GM18867 (cell line): ENCODE results near the gene MUC2.

Experiments
- ATAC-seq: cut with Tn5 transposase; IDR thresholded peaks from one replicate; pipeline ENCODE4 v1.9.1; 2021; ENCODE audit warnings: mild to moderate bottlenecking, moderate library complexity; ENCODE audit not compliant: unreplicated experiment

MUC2 gene

GRCh38 chr11:1085440-1086170 is 10.9 kb downstream of the MUC2 start:
- ATAC-seq = no peak

GRCh38 chr11:1086171-1087102 is 11.8 kb downstream of the MUC2 start:
- ATAC-seq = no peak

- no peak for ATAC-seq
Measured at GRCh38 chr11:1087279-1087960, 12.7 kb downstream of the MUC2 start.

GRCh38 chr11:1087961-1088926 is 13.6 kb downstream of the MUC2 start:
- no peak for ATAC-seq

- no peak for ATAC-seq
Measured at GRCh38 chr11:1088927-1089737, 14.5 kb downstream of the MUC2 start.

GRCh38 chr11:1089738-1090599 is 15.3 kb downstream of the MUC2 start:
- no peak for ATAC-seq

GRCh38 chr11:1090600-1091331 is 16.1 kb downstream of the MUC2 start:
- no peak for ATAC-seq

GRCh38 chr11:1091332-1092083 is 16.8 kb downstream of the MUC2 start:
- no peak for ATAC-seq

- no peak for ATAC-seq
Measured at GRCh38 chr11:1092145-1092670, 17.5 kb downstream of the MUC2 start.

- no peak for ATAC-seq
Measured at GRCh38 chr11:1092919-1093318, 18.2 kb downstream of the MUC2 start.

GRCh38 chr11:1099519-1100355 is 25.1 kb downstream of the MUC2 start:
- no peak for ATAC-seq

- ATAC-seq = no peak
Measured at GRCh38 chr11:1100417-1101245, 26.0 kb downstream of the MUC2 start.

- ATAC-seq = no peak
Measured at GRCh38 chr11:1101318-1102089, 26.8 kb downstream of the MUC2 start.

- no peak for ATAC-seq
Measured at GRCh38 chr11:1102221-1102971, 27.7 kb downstream of the MUC2 start.
